Suprapubic skin (tissue), 4 donors: ENCODE data around the gene SCAMP4. TPM values are rescaled to one million over a fixed set of nuclear protein-coding genes. Genes with fewer than 3 reads are reported as not detected.

Source experiments
- DNase-seq, 2 donors: peaks; one replicate each; pipeline ENCODE4 v3.0.0-alpha.2; 2019; ENCODE audit warnings: low spot score in 2 of 2
- H3K27ac ChIP-seq: fragments of 200-600 bp; sonication (generic); one replicate; pipeline ENCODE4 v1.5.1; 2019
- H3K27me3 ChIP-seq: fragments of 200-600 bp; sonication (generic); one replicate; pipeline ENCODE4 v1.5.1; 2019
- H3K36me3 ChIP-seq: fragments of 200-600 bp; sonication (generic); one replicate; pipeline ENCODE4 v1.5.1; 2019
- H3K4me1 ChIP-seq: fragments of 200-600 bp; sonication (generic); one replicate; pipeline ENCODE4 v1.5.1; 2019
- H3K4me3 ChIP-seq: fragments of 200-600 bp; sonication (generic); one replicate; pipeline ENCODE4 v1.5.1; 2019; ENCODE audit warnings: mild to moderate bottlenecking
- H3K9me3 ChIP-seq: fragments of 200-600 bp; sonication (generic); one replicate; pipeline ENCODE4 v1.5.1; 2019
- EP300 ChIP-seq: sonication (generic); formaldehyde crosslinking; IDR thresholded peaks from one replicate; pipeline ENCODE4 v1.6.1; 2017; ENCODE audit warnings: antibody characterized with exemption
- POLR2A ChIP-seq, 2 donors: fragments of 450-650 bp; IDR thresholded peaks; one replicate each; pipeline ENCODE4 v1.6.1; 2017; ENCODE audit warnings: antibody characterized with exemption in 2 of 2, mild to moderate bottlenecking in 2 of 2, moderate library complexity in 2 of 2
- POLR2AphosphoS5 ChIP-seq, 3 donors: sonication (generic); formaldehyde crosslinking; IDR thresholded peaks; one replicate each; pipeline ENCODE4 v1.6.1; 2017; ENCODE audit warnings: antibody characterized with exemption in 3 of 3
- WGBS: methylation state at CpG from one replicate; pipeline ENCODE4 v1.1.5; 2018; 5-methylcytosine and 5-hydroxymethylcytosine counted together
- total RNA-seq, 4 donors: library from RNA; depleted of rRNA; stranded (reverse); fragments of >200 nt; gene quantifications; one replicate each; pipeline ENCODE4 v1.1.0, GENCODE V29; 2016
- TF ChIP-seq, protein P1 (sequence below), 2 donors: fragments of 200-600 bp in 1 of 2; fragments of 450-650 bp in 1 of 2; sonication (generic) in 1 of 2; IDR thresholded peaks; one replicate each; pipeline ENCODE4 v1.5.1; 2016 to 2019; ENCODE audit warnings: antibody characterized with exemption in 2 of 2, mild to moderate bottlenecking in 1 of 2, moderate library complexity in 1 of 2

SCAMP4 gene, protein sequence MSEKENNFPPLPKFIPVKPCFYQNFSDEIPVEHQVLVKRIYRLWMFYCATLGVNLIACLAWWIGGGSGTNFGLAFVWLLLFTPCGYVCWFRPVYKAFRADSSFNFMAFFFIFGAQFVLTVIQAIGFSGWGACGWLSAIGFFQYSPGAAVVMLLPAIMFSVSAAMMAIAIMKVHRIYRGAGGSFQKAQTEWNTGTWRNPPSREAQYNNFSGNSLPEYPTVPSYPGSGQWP
- total RNA-seq: 100 to 1,000 TPM in 2 of 4 donors, 10 to 100 TPM in 2; 68.1 to 119 (median 103) TPM

DNA sequence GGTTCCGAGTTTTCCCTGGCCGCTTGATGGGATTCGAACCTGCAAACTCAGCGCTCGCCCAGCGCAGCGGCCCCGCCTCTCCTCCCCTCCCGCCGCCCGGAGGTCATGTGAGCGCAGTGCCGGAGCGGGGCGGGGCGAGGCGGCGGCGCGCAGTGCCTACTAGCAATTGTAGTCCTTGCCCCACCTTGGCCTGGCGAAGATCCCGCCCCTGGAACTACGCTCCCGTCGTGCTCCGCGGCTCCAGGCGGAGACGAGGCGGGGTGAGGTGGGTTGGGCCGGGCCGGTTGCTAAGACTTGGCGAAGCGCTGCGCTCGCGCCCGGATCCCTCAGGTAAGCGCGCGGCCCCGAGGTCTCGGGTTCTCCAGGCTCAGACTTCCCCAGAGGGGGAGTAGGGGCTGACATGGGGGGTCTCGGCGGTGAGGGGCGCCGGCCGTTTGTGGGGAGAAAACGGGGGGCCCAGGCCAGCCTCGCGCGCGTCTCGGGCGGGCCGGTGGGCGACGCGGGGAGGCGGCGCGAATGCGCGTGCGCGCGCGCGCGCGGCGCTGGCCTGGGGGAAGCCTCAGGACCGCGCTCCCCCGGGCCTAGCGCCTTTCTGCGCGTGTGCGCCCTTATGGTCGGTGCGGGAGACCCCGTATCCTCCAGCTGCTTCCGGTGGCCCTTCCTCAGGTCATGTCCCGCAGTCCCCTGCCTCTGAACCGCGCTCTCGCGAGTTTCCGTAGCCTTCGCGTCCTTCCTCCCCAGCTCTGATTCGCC, at the start of gene SCAMP4, which contains the start of gene ADAT3:
SCAMP4 (plus strand) TSS at position 290 of the 753 bp plus-strand sequence. CDS start 9,621 bp downstream, outside the sequence.
ADAT3 (plus strand) TSS at position 290 of the 753 bp plus-strand sequence. CDS start 6,649 bp downstream, outside the sequence.
- TF ChIP-seq EP300: no peak
- peak in 1 of 2 donors; percentile 66 for TF ChIP-seq POLR2A (IDR thresholded peaks at IDR 0.05)
- TF ChIP-seq, protein P1, sequence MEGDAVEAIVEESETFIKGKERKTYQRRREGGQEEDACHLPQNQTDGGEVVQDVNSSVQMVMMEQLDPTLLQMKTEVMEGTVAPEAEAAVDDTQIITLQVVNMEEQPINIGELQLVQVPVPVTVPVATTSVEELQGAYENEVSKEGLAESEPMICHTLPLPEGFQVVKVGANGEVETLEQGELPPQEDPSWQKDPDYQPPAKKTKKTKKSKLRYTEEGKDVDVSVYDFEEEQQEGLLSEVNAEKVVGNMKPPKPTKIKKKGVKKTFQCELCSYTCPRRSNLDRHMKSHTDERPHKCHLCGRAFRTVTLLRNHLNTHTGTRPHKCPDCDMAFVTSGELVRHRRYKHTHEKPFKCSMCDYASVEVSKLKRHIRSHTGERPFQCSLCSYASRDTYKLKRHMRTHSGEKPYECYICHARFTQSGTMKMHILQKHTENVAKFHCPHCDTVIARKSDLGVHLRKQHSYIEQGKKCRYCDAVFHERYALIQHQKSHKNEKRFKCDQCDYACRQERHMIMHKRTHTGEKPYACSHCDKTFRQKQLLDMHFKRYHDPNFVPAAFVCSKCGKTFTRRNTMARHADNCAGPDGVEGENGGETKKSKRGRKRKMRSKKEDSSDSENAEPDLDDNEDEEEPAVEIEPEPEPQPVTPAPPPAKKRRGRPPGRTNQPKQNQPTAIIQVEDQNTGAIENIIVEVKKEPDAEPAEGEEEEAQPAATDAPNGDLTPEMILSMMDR (IDR thresholded peaks at IDR 0.05): no peak
- TF ChIP-seq POLR2AphosphoS5 (IDR thresholded peaks at IDR 0.05): peak in 2 of 3 donors; percentile 46 to 82
- WGBS: under 1% methylated on average over 22 of the region's 92 CpGs
- no peaks in the 10 kb centered on the region for H3K36me3 ChIP-seq
- peak within 1 kb of the TSS; percentile 58 for H3K4me3 ChIP-seq
- no peaks in the 10 kb centered on the region for H3K9me3 ChIP-seq
- peak; percentile 100 for DNase-seq
- peaks cover 54% of the 10 kb centered on the region for H3K4me1 ChIP-seq
- no peaks in the 10 kb centered on the region for H3K27me3 ChIP-seq
- peak within 1 kb of the TSS; percentile 90 for H3K27ac ChIP-seq

DNA sequence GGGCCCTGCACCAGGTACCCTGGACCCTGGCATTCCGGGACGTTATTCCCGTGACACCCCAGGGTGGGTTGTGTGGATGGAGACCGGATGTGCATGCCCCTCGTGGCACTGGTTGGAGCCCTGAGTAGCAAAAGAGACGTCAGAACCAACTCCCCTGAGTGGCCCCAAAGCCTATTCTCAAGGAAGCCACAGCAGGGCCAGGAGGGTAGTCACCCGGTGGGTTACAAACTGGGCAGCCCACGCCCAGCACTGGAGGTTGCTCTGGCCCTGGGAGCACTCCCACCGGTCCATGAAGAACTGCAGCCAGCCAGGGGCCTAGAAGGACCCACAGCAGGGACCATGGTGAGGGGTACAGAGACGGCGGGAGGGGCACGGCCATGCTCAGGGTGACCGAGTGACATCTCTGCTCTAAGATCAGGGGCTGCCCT, 49.4 kb upstream of the SCAMP4 start:
- TF ChIP-seq, protein P1 (IDR thresholded peaks at IDR 0.05): no peak
- peak in 1 of 2 donors; percentile 1 for TF ChIP-seq POLR2A (IDR thresholded peaks at IDR 0.05)
- H3K36me3 ChIP-seq: no peaks in the 10 kb centered on the region
- no peaks in the 10 kb centered on the region for H3K27me3 ChIP-seq
- WGBS: 10% methylated on average over 13 of the region's 13 CpGs
- DNase-seq: no peak
- H3K9me3 ChIP-seq: no peaks in the 10 kb centered on the region
- H3K4me3 ChIP-seq: peak overlapping the region; percentile 56
- peaks cover 95% of the 10 kb centered on the region for H3K4me1 ChIP-seq
- H3K27ac ChIP-seq: peak overlapping the region; percentile 88

DNA sequence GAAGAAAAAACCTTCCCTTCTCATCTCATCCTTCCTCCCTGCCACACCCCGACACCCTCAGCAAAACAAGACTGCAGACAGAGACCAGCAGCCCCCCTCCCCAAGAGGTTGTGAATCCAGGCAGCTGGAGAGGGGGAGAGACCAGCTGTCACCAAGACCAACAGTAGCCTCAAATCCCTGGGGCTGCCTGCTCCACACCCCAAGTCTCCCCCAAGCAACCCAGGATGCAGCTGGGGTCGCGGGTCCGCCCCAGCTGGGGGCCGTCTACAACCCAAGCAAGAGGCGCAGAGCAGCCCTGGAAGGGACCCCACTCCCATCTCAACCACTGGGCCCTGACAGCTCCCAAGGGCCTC, 48.9 kb upstream of the SCAMP4 start:
- Histone ChIP-seq H3K4me1 (peaks cover 100% of the 10 kb centered on the region), H3K36me3 (no peaks in the 10 kb centered on the region), H3K27ac (peak overlapping the region; percentile 88), H3K9me3 (no peaks in the 10 kb centered on the region), H3K4me3 (peak overlapping the region; percentile 56), H3K27me3 (no peaks in the 10 kb centered on the region)
- 41% methylated on average over 6 of the region's 6 CpGs for WGBS
- TF ChIP-seq POLR2AphosphoS5 (IDR thresholded peaks at IDR 0.05): no peak
- TF ChIP-seq, protein P1 (IDR thresholded peaks at IDR 0.05): no peak
- TF ChIP-seq POLR2A (IDR thresholded peaks at IDR 0.05): no peak
- TF ChIP-seq EP300: no peak
- DNase-seq: no peak

DNA sequence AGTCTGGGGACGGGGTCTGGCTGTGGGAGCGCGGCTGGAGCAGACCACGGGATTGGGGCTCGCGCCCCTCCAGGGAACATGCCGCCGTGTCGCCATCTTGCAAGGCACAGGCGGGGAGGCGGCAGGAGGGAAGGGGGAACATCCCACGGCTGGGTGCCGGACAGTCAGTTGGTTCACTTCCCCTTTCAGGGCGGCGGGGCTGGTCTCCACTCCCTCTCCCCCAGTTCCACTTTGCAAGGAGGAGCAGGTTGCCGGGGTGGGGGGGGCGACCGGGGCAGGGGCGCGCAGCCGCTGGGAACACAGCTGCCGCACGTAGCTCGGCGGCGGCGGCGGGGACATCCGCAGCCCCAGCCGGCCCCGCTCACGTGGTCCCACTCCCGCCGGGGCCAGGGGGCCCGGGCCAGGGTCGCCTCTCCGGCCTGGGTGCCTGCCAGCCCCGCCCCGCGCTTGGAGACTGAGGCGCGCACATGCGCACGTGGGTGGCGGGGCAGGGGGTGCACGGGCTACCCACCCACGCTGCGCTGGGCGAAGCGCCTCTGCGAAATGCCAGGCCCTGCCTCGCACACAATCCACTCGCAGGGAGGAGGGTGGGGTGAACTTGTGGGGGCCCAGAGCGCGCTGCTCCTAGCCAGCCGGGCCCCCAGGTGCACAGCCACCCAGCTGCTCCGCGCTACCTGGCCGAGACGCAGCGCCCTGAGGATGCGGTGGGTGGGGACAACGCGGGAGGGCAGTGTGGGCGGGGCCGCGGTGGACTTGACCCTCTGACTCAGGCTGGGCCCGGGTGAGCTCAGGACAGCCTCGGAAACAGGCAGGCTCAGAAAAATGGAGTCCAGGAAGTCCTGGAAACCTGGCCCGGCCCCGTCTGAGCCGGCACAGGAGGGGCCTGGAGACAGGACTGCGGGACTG, 48.2 kb upstream of the SCAMP4 start:
- WGBS: 17% methylated on average over 1 of the region's 73 CpGs
- Histone ChIP-seq H3K36me3 (no peaks in the 10 kb centered on the region), H3K4me3 (peak overlapping the region; percentile 56), H3K4me1 (peaks cover 100% of the 10 kb centered on the region), H3K27ac (peak overlapping the region; percentile 88), H3K27me3 (no peaks in the 10 kb centered on the region), H3K9me3 (no peaks in the 10 kb centered on the region)
- peak; percentile 93 to 96 for DNase-seq
- no peak for TF ChIP-seq POLR2A (IDR thresholded peaks at IDR 0.05)
- TF ChIP-seq POLR2AphosphoS5 (IDR thresholded peaks at IDR 0.05): peak in 1 of 3 donors; percentile 62
- no peak for TF ChIP-seq EP300

DNA sequence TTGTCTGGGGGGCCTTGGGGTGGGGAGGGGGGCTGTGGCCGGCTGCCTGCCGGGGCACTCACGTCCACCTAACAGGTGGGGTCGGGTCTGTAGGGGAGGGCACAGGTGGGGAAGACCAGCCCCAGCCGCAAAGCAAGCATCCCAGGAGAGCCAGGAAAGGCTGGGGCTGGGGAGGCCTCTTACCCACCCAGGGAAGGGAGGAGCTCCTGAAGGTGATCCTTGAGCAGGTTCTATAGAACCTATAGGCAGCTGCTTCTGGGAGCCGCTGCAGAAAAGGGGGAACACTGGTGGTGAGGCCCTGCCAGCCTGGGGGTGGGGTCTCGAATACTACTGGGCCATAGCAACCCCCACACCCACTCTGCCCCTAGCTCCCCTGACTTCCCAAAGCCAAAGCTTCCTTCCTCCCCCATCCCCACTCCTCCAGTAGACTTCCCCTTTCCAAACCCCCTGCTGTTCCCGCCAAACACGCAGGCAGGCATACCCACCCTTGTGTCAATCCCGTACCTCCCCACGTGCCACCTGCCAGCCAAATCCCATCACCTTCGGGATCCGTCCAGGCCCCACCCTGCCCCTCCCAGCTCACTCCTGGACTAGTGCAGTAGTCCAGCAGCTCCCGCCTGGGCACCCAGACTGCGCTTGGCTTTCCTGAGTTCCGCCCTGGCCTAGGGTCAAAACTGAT, 47.4 kb upstream of the SCAMP4 start:
- Histone ChIP-seq H3K27ac (peak overlapping the region; percentile 88), H3K4me3 (peak overlapping the region; percentile 56), H3K4me1 (peaks cover 97% of the 10 kb centered on the region), H3K36me3 (no peaks in the 10 kb centered on the region), H3K27me3 (no peaks in the 10 kb centered on the region), H3K9me3 (no peaks in the 10 kb centered on the region)
- no peak for DNase-seq
- 53% methylated on average over 10 of the region's 16 CpGs for WGBS
- TF ChIP-seq, protein P1 (IDR thresholded peaks at IDR 0.05): no peak
- TF ChIP-seq POLR2A (IDR thresholded peaks at IDR 0.05): no peak
- no peak for TF ChIP-seq EP300
- TF ChIP-seq POLR2AphosphoS5 (IDR thresholded peaks at IDR 0.05): no peak
